IPS-20b (cell line): ENCODE measurements around the gene RCAN2.

Experiments used
- H3K27ac ChIP-seq: one replicate; pipeline ENCODE4 v1.5.1; 2013; ENCODE audit warnings: low read length
- H3K27me3 ChIP-seq: 2 replicates; pipeline ENCODE4 v1.6.1; 2013; ENCODE audit warnings: mild to moderate bottlenecking, low read length, inconsistent platforms; ENCODE audit not compliant: insufficient read depth
- H3K36me3 ChIP-seq: 2 replicates; pipeline ENCODE4 v1.6.1; 2013; ENCODE audit warnings: low read depth, mild to moderate bottlenecking, inconsistent platforms, low read length, moderate library complexity; ENCODE audit not compliant: insufficient read depth
- H3K4me1 ChIP-seq: 2 replicates; pipeline ENCODE4 v1.6.1; 2013; ENCODE audit warnings: mild to moderate bottlenecking, control low read depth, inconsistent platforms, low read length, moderate library complexity; ENCODE audit not compliant: insufficient read depth
- H3K4me3 ChIP-seq: 2 replicates; pipeline ENCODE4 v1.5.1; 2013; ENCODE audit warnings: mild to moderate bottlenecking, low read length, inconsistent platforms
- H3K9ac ChIP-seq: 2 replicates; pipeline ENCODE4 v1.6.1; 2013; ENCODE audit warnings: low read depth, mild to moderate bottlenecking, inconsistent platforms, low read length, moderate library complexity
- H3K9me3 ChIP-seq: 2 replicates; pipeline ENCODE4 v1.6.1; 2013; ENCODE audit warnings: mild to moderate bottlenecking, low read depth, low read length, inconsistent platforms; ENCODE audit not compliant: insufficient read depth

The RCAN2 gene

DNA sequence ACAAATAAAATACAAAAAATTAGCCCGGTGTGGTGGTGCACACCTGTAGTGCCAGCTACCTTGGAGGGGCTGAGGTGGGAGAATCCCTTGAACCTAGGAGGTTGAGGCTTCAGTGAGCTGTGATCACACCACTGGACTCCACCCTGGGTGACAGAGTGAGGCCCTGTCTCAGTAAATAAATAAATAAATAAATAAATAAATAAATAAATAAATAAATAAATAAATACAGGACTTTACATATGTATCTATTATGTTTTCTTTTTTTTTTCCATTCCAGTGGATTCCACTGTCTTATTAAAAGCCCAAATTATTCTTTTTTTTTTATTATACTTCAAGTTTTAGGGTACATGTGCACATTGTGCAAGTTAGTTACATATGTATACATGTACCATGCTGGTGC, 279.3 kb downstream of the RCAN2 start:
- H3K9ac ChIP-seq = no peak overlapping the region
- H3K4me3 ChIP-seq = no peak overlapping the region
- no peak overlapping the region for H3K27ac ChIP-seq
- no peaks in the 10 kb centered on the region for H3K36me3 ChIP-seq
- no peaks in the 10 kb centered on the region for H3K9me3 ChIP-seq
- H3K4me1 ChIP-seq = no peaks in the 10 kb centered on the region
- H3K27me3 ChIP-seq = peaks cover 23% of the 10 kb centered on the region

DNA sequence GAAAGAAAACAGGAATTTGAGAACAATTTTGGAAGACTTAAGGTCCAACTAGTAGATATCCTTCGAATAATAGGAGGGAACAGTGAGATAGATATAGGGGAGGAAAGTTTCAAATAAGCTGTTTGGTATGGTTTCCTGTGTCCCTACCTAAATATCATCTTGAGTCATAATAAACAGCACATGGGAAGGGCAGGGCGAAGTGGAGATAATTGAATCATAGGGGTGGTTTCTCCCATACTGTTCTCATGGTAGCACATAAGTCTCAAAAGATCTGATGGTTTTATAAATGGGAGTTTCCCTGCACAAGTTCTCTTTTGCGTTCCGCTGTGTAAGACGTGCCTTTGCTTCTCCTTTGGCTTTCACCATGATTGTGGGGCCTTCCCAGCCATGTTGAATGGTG, 281.0 kb downstream of the RCAN2 start:
- H3K27ac ChIP-seq = no peak overlapping the region
- no peaks in the 10 kb centered on the region for H3K9me3 ChIP-seq
- no peaks in the 10 kb centered on the region for H3K36me3 ChIP-seq
- no peak overlapping the region for H3K4me3 ChIP-seq
- peaks cover 9% of the 10 kb centered on the region for H3K27me3 ChIP-seq
- H3K4me1 ChIP-seq = no peaks in the 10 kb centered on the region
- H3K9ac ChIP-seq = no peak overlapping the region

DNA sequence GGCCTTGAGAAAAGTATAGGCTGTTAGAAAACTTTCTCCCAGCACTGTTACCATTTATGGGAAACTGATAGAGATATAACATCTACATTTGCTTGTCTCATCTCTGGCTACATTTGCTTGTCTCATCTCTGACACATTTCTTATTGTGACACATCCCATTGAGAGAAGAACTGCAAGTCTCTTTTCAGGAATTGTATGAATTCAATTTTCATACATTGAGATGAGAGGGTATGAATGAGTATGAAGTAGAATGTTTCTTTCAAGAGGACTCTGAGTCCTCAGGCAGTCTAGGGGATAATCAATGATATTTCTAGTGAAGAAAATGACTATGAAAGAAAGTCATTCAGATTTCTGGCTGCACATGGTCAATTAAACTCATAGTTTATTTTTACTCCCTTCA, 282.9 kb downstream of the RCAN2 start:
- no peaks in the 10 kb centered on the region for H3K27me3 ChIP-seq
- no peak overlapping the region for H3K4me3 ChIP-seq
- no peaks in the 10 kb centered on the region for H3K9me3 ChIP-seq
- H3K4me1 ChIP-seq = no peaks in the 10 kb centered on the region
- no peaks in the 10 kb centered on the region for H3K36me3 ChIP-seq
- H3K9ac ChIP-seq = no peak overlapping the region
- no peak overlapping the region for H3K27ac ChIP-seq

DNA sequence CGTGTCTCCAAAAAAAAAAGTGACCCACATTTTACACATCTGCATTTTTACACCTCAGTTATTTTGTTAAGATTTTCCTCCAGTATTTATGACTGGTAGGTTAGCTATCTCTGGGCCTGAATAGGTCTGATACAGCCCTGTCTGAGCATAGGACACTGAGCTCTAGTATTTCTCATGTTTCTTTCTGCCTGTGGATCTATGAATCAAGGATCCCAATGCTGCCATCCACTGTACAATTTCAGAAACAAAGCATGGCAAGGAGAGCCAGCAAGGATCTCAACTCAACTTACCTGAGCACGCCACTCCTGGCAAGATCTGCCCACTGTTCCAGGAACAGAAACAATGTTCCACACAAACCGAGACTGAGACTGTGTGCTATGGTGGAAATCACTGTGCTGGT, 284.1 kb downstream of the RCAN2 start:
- H3K9ac ChIP-seq = no peak overlapping the region
- H3K27ac ChIP-seq = no peak overlapping the region
- no peaks in the 10 kb centered on the region for H3K36me3 ChIP-seq
- H3K9me3 ChIP-seq = no peaks in the 10 kb centered on the region
- no peak overlapping the region for H3K4me3 ChIP-seq
- no peaks in the 10 kb centered on the region for H3K4me1 ChIP-seq
- H3K27me3 ChIP-seq = no peaks in the 10 kb centered on the region

DNA sequence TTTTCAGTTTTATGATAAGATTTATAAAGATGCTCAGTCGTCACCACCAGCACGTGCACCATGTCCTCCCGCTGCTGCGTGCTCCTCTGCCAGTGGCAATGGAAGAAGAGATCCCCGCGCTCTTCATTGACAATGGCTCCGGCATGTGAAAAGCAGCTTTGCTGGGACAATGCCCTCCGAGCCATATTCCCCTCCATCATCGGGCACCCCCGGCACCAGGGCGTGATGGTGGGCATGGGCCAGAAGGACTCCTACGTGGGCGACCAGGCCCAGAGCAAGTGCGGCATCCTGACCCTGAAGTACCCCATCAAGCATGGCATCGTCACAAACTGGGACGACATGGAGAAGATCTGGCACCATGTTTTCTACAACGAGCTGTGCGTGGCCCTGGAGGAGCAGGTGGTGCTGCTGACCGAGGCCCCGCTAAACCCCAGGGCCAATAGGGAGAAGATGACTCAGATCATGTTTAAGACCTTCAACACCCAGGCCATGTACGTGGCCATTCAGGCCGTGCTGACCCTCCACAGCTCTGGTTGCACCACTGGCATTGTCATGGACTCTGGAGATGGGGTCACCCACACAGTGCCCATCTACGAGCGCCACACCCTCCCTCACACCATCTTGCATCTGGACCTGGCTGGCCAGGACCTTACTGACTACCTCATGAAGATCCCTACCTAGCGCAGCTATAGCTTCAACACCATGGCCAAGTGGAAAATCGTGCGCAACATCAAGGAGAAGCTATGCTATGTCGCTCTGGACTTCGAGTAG, 286.2 kb downstream of the RCAN2 start:
- Histone ChIP-seq H3K27ac (no peak overlapping the region), H3K27me3 (no peaks in the 10 kb centered on the region), H3K9me3 (no peaks in the 10 kb centered on the region), H3K9ac (no peak overlapping the region), H3K4me1 (no peaks in the 10 kb centered on the region), H3K4me3 (no peak overlapping the region), H3K36me3 (no peaks in the 10 kb centered on the region)

DNA sequence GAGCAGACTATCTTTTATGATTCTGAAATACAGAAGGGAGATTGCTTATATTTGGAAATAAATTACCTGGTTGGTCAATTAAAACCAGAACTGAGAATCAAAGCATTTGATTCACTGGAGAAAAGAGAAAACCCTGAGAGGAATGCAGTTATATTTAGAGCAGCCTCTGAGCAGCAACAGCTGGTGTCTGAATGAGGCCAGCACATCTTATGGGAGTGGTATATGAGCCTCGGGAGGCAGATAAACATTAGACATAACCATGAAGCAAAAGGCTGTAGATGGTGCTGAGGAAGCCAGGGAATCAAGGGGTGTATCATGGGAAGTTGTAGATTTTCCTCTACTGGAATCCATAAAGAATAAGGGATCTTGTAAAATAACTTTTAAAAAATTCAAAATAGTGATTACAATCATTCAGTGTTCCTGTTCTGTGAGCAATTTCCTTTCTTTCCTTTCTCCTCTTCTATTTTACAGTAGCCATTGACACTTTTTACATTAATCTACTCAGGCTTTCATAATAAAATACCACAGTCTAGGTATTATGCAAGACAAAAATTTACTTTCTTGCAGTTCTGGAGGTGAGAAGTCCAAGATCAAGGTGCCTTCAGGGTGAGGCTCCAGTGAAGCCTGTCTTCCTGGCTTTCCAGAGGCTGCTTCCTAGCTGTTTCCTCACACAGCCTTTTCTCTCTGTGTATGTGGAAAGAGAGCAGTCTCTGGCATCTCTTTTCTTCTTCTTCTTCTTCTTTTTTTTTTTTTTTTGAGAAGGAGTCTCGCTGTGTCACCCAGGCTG, 287.7 kb downstream of the RCAN2 start:
- Histone ChIP-seq H3K9me3 (no peaks in the 10 kb centered on the region), H3K4me1 (no peaks in the 10 kb centered on the region), H3K4me3 (no peak overlapping the region), H3K27me3 (no peaks in the 10 kb centered on the region), H3K9ac (no peak overlapping the region), H3K36me3 (no peaks in the 10 kb centered on the region), H3K27ac (no peak overlapping the region)

DNA sequence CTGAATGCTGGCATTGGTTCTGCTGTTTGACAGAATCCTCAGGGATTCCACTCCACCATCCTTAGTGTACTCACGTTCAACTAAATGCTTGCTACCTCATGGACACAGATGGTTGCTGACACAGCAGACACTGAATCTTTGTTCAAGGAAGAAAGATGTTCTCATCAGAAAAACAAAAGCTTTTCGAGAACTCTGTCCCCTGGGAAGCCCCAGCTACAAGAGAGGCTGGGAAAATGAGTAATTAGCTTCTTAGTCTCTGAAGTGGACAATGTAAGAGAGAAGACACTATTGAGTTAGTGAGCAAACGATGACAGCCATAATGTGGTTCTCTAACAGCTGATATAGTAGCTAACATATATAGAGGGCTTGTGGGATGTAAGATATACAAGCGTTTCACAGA, 289.5 kb downstream of the RCAN2 start:
- Histone ChIP-seq H3K4me3 (no peak overlapping the region), H3K36me3 (no peaks in the 10 kb centered on the region), H3K9me3 (no peaks in the 10 kb centered on the region), H3K27me3 (no peaks in the 10 kb centered on the region), H3K4me1 (no peaks in the 10 kb centered on the region), H3K27ac (no peak overlapping the region), H3K9ac (no peak overlapping the region)

DNA sequence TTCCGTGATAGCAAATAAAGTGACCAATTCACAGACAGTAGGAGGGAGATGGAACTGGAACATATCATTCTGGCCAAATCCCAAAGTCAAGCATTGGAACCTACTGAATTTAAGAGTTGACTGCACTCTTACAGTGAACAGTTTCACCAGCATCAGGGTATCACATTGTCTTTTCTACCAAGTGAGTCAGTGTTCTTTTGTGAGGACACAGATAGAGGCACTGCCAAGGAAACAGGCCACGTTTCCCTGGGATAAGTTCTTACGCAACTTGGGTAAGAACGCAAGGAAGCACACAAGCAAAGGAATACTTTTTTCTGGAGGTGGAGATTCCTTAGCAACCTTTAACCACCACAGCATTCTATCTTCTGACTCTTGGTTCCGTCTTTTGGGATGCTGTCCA, 291.9 kb downstream of the RCAN2 start:
- no peak overlapping the region for H3K9ac ChIP-seq
- no peaks in the 10 kb centered on the region for H3K4me1 ChIP-seq
- no peak overlapping the region for H3K4me3 ChIP-seq
- no peaks in the 10 kb centered on the region for H3K9me3 ChIP-seq
- no peak overlapping the region for H3K27ac ChIP-seq
- no peaks in the 10 kb centered on the region for H3K27me3 ChIP-seq
- H3K36me3 ChIP-seq = no peaks in the 10 kb centered on the region

DNA sequence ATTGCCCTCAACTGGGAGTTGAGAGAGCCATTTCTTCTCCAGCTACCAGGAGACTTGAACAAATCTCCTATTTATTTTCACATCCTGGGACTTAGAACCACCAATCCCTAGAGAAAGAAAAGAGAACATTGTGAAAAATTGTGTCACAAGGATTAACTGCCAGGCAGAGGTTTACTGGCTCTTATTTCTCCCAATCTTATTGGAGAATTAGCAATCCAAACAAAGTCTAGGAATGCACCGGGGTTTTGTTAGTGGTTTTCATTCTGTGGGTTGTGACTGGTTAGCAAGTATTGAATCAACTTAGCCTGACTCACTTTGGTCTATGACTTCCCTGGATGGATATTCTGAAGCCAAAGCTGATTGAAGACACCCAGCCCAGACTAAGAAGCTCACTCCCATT, 299.3 kb downstream of the RCAN2 start:
- no peaks in the 10 kb centered on the region for H3K4me1 ChIP-seq
- no peaks in the 10 kb centered on the region for H3K36me3 ChIP-seq
- H3K27me3 ChIP-seq = no peaks in the 10 kb centered on the region
- no peak overlapping the region for H3K9ac ChIP-seq
- H3K9me3 ChIP-seq = no peaks in the 10 kb centered on the region
- H3K4me3 ChIP-seq = no peak overlapping the region
- H3K27ac ChIP-seq = no peak overlapping the region

DNA sequence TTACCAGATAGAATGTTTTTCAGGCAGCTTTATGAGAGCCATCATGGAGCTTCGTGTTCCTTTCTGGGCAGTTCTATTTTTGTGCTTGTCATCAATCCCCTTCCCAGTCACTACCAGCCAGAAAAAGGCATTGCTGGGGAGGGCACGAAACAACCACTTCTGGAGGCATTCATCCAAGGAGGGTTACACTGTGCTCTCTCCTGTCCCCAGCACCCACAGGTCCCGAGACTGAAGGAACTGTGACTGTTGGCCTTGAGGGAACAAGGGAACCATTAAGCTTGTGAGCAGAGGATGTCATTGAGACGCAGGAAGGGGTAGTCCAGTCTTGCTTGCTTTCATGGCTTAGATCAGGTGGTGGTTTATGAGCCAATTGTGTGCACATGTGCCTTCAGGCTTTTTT, 300.4 kb downstream of the RCAN2 start:
- no peaks in the 10 kb centered on the region for H3K27me3 ChIP-seq
- H3K4me1 ChIP-seq = no peaks in the 10 kb centered on the region
- H3K27ac ChIP-seq = no peak overlapping the region
- no peak overlapping the region for H3K4me3 ChIP-seq
- no peaks in the 10 kb centered on the region for H3K36me3 ChIP-seq
- H3K9ac ChIP-seq = no peak overlapping the region
- H3K9me3 ChIP-seq = no peaks in the 10 kb centered on the region

DNA sequence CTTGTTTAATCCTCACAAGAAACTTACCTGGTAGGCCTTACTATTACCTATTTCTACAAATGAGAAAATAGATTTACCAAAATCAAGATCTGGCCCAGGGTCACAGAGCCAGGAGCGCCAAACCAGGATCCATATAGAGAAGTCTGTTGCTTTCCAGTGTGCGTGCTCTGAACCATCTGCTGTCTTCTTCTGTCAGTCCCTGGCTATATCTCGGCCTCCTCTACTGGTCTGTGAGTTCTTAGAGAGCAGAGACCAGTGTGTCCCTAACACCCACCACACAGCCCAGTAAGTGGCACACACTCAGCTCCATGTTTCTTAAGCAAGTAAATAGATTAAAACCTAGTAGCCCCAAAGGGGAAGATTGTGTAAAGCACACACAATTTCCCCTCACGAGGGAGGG, 301.5 kb downstream of the RCAN2 start:
- Histone ChIP-seq H3K27ac (no peak overlapping the region), H3K4me3 (no peak overlapping the region), H3K9me3 (no peaks in the 10 kb centered on the region), H3K36me3 (no peaks in the 10 kb centered on the region), H3K27me3 (no peaks in the 10 kb centered on the region), H3K9ac (no peak overlapping the region), H3K4me1 (no peaks in the 10 kb centered on the region)

DNA sequence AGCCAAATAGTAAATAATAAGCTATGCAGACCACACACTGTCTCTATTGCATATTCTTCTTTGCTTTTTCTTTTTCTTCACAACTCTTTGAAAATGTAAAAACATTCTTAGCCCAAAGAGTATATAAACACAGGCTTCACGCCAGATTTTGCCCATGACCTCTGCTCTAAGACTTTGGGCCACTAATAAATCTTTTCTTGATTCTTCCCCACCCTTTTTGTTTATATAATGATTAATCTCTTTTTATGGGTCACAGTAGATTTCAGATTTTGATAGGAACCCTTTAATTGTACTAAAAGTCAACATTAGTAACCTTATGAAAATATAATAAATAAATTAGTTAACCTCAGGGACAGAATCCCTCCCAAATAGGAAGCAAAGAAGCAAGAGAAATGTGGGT, 304.7 kb downstream of the RCAN2 start:
- no peaks in the 10 kb centered on the region for H3K4me1 ChIP-seq
- H3K27ac ChIP-seq = no peak overlapping the region
- H3K36me3 ChIP-seq = no peaks in the 10 kb centered on the region
- H3K4me3 ChIP-seq = no peak overlapping the region
- H3K9ac ChIP-seq = no peak overlapping the region
- H3K9me3 ChIP-seq = no peaks in the 10 kb centered on the region
- no peaks in the 10 kb centered on the region for H3K27me3 ChIP-seq
